Natural killer cell (primary cell): ENCODE results near the gene JPH4. TPM values are rescaled to one million over a fixed set of nuclear protein-coding genes. Genes with fewer than 3 reads are reported as not detected.

Experiments used
- ATAC-seq, 3 donors: fragments of 150-1000 bp in 2 of 3; fragments of 200-7000 bp in 1 of 3; cut with Tn5 transposase; 1 replicate in 1 of 3; 2 replicates in 2 of 3; pipeline ENCODE4 v1.10.0; 2021; ENCODE audit warnings: mild to moderate bottlenecking in 2 of 3, moderate library complexity in 2 of 3
- DNase-seq, 2 donors: peaks; one replicate each; pipeline versions ENCODE4 v3.0.0 to v3.0.0-alpha.2; 2013 to 2021; ENCODE audit warnings: mixed read lengths in 1 of 2
- H3K27ac ChIP-seq: one replicate; pipeline ENCODE4 v1.5.1; 2013; ENCODE audit warnings: mild to moderate bottlenecking, low read length
- H3K27me3 ChIP-seq: one replicate; pipeline ENCODE4 v1.6.1; 2013; ENCODE audit warnings: low read length; ENCODE audit not compliant: control insufficient read depth, insufficient read depth
- H3K36me3 ChIP-seq: one replicate; pipeline ENCODE4 v1.6.1; 2013; ENCODE audit warnings: low read length; ENCODE audit not compliant: control insufficient read depth, insufficient read depth
- H3K4me1 ChIP-seq: one replicate; pipeline ENCODE4 v1.6.1; 2013; ENCODE audit warnings: low read length; ENCODE audit not compliant: control insufficient read depth, insufficient read depth
- H3K4me3 ChIP-seq: one replicate; pipeline ENCODE4 v1.5.1; 2013; ENCODE audit warnings: low read length
- H3K9me3 ChIP-seq: one replicate; pipeline ENCODE4 v1.6.1; 2013; ENCODE audit warnings: low read length; ENCODE audit not compliant: control insufficient read depth, insufficient read depth
- H3K27ac Mint-ChIP-seq, 2 donors: one replicate each; pipeline ENCODE4 v1.8.0; 2022; ENCODE audit warnings: mild to moderate bottlenecking in 2 of 2, mixed read lengths in 2 of 2, moderate library complexity in 1 of 2
- H3K27me3 Mint-ChIP-seq, 2 donors: one replicate each; pipeline ENCODE4 v1.8.0; 2022; ENCODE audit warnings: low read depth in 2 of 2, mixed read lengths in 2 of 2
- H3K36me3 Mint-ChIP-seq: one replicate; pipeline ENCODE4 v1.8.0; 2022; ENCODE audit warnings: mixed read lengths
- H3K4me1 Mint-ChIP-seq, 2 donors: one replicate each; pipeline ENCODE4 v1.8.0; 2022; ENCODE audit warnings: mixed read lengths in 2 of 2
- H3K4me3 Mint-ChIP-seq: one replicate; pipeline ENCODE4 v1.8.0; 2022; ENCODE audit warnings: mild to moderate bottlenecking, moderate library complexity, mixed read lengths
- H3K9me3 Mint-ChIP-seq, 2 donors: one replicate each; pipeline ENCODE4 v1.8.0; 2022; ENCODE audit warnings: mixed read lengths in 2 of 2
- WGBS: methylation state at CpG from one replicate; pipeline ENCODE4 v1.1.7; 2013; ENCODE audit warnings: missing lambda C conversion rate; ENCODE audit not compliant: insufficient coverage; 5-methylcytosine and 5-hydroxymethylcytosine counted together
- intact Hi-C: fragments of 100-400 bp; cut with micrococcal nuclease; formaldehyde crosslinking; loops from one replicate; pipeline ENCODE4 v1.14.2; 2022
- total RNA-seq, 4 donors: library from RNA; stranded (reverse); fragments of 120-200 nt in 1 of 4; gene quantifications; one replicate each; pipeline versions ENCODE4 v1.2.3 to v1.2.4, GENCODE V29; 2013 to 2022
- TF ChIP-seq, protein P1 (sequence below): fragments of 200-600 bp; IDR thresholded peaks from one replicate; pipeline ENCODE4 v1.8.0; 2022; ENCODE audit warnings: antibody characterized with exemption

JPH4 gene
- total RNA-seq, 3 donors from 2014 or later (not counting 1 experiment from before 2014, with no cell fraction given), result 0.25 TPM; not detected in 2

DNA sequence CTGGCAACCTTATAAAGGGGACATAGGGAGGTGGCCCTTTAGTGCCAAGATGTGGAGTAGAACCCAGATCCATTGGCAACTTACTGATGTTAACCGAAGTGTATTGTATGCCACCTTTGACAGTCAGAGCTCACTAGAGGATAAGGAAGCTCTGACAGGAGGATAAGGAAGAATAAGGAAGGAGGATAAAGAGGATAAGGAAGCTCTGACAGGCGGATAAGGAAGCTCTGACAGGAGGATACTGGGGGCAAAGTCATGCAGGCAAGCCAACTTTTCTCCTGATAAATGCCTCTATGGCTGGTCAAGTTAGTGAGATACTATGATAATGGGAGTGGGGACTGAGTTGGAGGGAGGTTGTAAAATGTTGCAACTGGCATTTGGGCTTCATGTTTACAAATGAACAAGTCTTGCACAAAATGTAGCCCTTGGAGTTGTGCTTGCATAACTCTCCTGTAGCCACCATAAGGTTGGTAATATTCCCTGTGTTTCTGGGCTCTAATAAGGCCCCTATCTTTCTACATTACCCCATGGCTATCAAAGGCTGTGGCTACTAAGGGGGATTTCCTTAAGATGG, 39.9 kb upstream of the JPH4 start:
- no peak overlapping the region for H3K4me3 ChIP-seq
- Mint-ChIP-seq H3K27ac (no peak overlapping the region), H3K4me3 (no peak overlapping the region), H3K36me3 (no peaks in the 10 kb centered on the region), H3K4me1 (no peaks in the 10 kb centered on the region), H3K9me3 (no peaks in the 10 kb centered on the region), H3K27me3 (peaks cover 20 to 21% of the 10 kb centered on the region in 2 donors)
- H3K27me3 ChIP-seq, result no peaks in the 10 kb centered on the region
- WGBS, result 89% methylated on average over 2 of the region's 2 CpGs
- no peak overlapping the region for H3K27ac ChIP-seq
- no peaks in the 10 kb centered on the region for H3K4me1 ChIP-seq
- ATAC-seq, result no peak
- TF ChIP-seq, protein P1, sequence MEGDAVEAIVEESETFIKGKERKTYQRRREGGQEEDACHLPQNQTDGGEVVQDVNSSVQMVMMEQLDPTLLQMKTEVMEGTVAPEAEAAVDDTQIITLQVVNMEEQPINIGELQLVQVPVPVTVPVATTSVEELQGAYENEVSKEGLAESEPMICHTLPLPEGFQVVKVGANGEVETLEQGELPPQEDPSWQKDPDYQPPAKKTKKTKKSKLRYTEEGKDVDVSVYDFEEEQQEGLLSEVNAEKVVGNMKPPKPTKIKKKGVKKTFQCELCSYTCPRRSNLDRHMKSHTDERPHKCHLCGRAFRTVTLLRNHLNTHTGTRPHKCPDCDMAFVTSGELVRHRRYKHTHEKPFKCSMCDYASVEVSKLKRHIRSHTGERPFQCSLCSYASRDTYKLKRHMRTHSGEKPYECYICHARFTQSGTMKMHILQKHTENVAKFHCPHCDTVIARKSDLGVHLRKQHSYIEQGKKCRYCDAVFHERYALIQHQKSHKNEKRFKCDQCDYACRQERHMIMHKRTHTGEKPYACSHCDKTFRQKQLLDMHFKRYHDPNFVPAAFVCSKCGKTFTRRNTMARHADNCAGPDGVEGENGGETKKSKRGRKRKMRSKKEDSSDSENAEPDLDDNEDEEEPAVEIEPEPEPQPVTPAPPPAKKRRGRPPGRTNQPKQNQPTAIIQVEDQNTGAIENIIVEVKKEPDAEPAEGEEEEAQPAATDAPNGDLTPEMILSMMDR, result no peak
- no peaks in the 10 kb centered on the region for H3K9me3 ChIP-seq
- DNase-seq, result no peak
- H3K36me3 ChIP-seq, result no peaks in the 10 kb centered on the region
- intact Hi-C loops, result no loop called here

DNA sequence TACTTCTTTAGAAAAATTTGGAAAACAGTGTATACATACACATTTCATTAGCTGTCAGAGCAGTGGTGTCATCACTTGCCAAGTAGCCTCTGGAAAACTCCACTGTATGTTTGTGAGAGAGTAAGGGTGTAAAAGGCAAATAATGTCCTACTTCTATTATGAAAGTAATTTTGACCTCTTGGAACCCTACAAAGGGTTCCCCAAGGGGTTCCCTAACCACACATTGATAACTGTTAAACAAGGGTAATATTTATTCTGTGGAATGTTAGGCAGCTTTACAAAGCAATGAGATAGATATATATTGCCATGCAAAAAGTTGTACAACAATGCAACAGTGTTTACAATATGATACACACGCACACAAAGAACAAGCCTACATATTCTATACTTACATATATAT, 38.9 kb upstream of the JPH4 start:
- Mint-ChIP-seq H3K27ac (no peak overlapping the region), H3K9me3 (no peaks in the 10 kb centered on the region), H3K4me3 (no peak overlapping the region), H3K4me1 (no peaks in the 10 kb centered on the region), H3K27me3 (peaks cover 14 to 17% of the 10 kb centered on the region in 2 donors), H3K36me3 (no peaks in the 10 kb centered on the region)
- intact Hi-C loops, result no loop called here
- WGBS, result 100% methylated on average over 1 of the region's 1 CpG
- no peak for DNase-seq
- Histone ChIP-seq H3K36me3 (no peaks in the 10 kb centered on the region), H3K4me3 (no peak overlapping the region), H3K27ac (no peak overlapping the region), H3K9me3 (no peaks in the 10 kb centered on the region), H3K27me3 (no peaks in the 10 kb centered on the region), H3K4me1 (no peaks in the 10 kb centered on the region)
- TF ChIP-seq, protein P1, result no peak
- no peak for ATAC-seq

DNA sequence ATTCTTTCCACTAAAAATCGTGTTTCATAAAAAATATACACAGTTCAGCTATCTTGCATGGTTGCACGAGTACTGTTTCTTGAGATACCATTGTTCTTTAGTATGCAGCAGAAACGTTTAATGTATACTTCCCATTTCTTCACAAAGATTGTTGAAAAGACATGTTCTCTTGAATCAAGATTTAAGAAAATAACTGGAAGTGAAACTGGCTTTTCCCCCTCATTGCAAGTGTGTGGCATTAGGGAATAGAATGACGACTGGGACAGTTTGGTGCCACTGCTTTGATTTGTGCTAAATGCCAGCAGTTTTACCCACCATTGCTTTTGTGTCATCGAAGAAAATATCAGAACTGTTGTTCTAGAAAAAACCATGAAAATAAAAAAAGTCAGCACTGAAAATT, 37.3 kb upstream of the JPH4 start:
- Mint-ChIP-seq H3K4me1 (peaks cover 6 to 10% of the 10 kb centered on the region in 2 donors), H3K9me3 (no peaks in the 10 kb centered on the region), H3K4me3 (no peak overlapping the region), H3K27me3 (peaks cover 9 to 14% of the 10 kb centered on the region in 2 donors), H3K27ac (no peak overlapping the region), H3K36me3 (no peaks in the 10 kb centered on the region)
- DNase-seq, result no peak
- WGBS, result 50% methylated on average over 5 of the region's 5 CpGs
- TF ChIP-seq, protein P1, result no peak
- Histone ChIP-seq H3K4me3 (no peak overlapping the region), H3K36me3 (no peaks in the 10 kb centered on the region), H3K9me3 (no peaks in the 10 kb centered on the region), H3K27me3 (no peaks in the 10 kb centered on the region), H3K4me1 (peaks cover 8% of the 10 kb centered on the region), H3K27ac (no peak overlapping the region)
- intact Hi-C loops, result no loop called here
- ATAC-seq, result no peak

DNA sequence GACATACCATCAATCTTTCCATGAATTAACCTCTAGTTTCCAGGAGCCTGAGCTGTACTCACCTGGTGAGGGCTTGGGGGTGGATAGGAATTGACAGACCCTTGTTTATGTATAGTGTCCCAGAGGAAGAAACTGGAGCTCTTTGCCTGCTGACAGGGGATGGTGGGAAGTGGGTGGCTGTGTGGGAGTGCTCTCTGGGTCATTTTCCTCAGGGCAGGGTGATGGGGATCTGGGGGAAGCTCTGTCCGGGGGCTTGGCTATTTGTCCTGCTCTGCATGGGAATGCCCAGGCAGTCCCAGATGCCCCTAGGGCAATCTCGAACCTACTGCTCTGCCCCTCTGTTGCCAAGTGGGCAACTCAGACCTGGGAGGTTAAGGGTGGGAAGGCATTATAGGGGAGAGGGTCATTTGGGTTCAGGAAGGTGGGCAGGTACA, 35.8 kb upstream of the JPH4 start:
- H3K27ac ChIP-seq, result no peak overlapping the region
- H3K4me3 ChIP-seq, result no peak overlapping the region
- WGBS, result 84% methylated on average over 2 of the region's 2 CpGs
- Mint-ChIP-seq H3K27me3 (peaks cover 3 to 6% of the 10 kb centered on the region in 2 donors), H3K4me3 (no peak overlapping the region), H3K36me3 (no peaks in the 10 kb centered on the region), H3K27ac (no peak overlapping the region), H3K4me1 (peaks cover 21 to 22% of the 10 kb centered on the region in 2 donors), H3K9me3 (no peaks in the 10 kb centered on the region)
- DNase-seq (no peak), ATAC-seq (no peak)
- no peaks in the 10 kb centered on the region for H3K9me3 ChIP-seq
- intact Hi-C loops, result no loop called here
- no peaks in the 10 kb centered on the region for H3K27me3 ChIP-seq
- peaks cover 23% of the 10 kb centered on the region for H3K4me1 ChIP-seq
- H3K36me3 ChIP-seq, result no peaks in the 10 kb centered on the region
- TF ChIP-seq, protein P1, result no peak
